ENCODE data around the gene AURKAIP1.
"Not testable (repeated sequence)": the region's sequence is repeated elsewhere in the genome, so short reads cannot be mapped to it uniquely, and the experiment has no call there.

Gene AURKAIP1

DNA sequence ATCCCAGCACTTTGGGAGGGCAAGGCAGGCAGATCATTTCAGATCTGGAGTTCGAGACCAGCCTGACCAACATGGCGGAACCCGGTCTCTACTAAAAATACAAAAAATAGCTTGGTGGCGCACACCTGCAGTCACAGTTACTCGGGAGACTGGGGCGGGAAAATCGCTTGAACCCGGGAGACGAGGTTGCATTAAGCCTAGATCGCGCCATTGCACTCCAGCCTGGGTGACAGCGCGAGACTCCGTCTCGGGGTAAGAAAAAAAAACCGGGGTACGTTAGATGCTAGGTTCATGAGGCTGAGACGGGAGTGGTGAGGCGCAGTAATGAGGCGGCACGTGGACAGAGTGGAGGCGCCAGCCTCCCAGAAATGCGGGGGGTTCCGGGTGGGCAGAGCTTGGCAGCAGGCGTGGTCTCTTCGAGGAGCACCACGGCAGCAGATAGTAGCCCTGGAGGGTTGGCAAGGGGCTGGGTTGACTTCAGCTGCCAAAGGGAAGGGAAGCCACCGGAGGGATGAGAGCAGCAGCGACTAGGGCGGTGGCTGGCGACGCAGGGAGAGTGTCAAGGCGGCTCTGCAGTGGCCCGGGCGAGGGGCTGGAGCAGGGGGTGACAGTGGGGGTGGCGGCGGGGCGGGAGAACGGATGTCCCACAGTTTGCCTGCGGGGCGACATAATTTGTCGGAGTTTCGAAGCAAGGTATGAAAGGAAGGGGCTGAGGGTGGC, 31.3 kb upstream of the AURKAIP1 start:
- DNase-seq, result no peak

- DNase-seq, result no peak
Observed at GRCh38 chr1:1403653-1404052, 28.6 kb upstream of the AURKAIP1 start.

DNA sequence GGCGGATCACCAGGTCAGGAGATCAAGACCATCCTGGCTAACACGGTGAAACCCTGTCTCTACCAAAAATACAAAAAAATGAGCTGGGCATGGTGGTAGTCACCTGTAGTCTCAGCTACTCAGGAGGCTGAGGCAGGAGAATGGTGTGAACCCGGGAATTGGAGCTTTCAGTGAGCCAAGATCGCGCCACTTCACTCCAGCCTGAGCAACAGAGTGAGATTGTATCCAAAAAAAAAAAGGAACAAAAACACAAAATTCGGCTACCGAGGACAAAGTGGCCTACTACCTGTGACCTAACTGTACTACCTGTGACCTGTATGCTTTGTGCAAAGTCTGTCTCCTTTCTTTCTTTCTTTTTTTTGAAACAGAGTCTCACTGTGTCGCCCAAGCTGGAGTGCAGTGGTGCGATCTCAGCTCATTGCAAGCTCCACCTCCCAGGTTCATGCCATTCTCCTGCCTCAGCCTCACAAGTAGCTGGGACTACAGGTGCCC, 27.9 kb upstream of the AURKAIP1 start:
- DNase-seq, result not testable (repeated sequence)

DNA sequence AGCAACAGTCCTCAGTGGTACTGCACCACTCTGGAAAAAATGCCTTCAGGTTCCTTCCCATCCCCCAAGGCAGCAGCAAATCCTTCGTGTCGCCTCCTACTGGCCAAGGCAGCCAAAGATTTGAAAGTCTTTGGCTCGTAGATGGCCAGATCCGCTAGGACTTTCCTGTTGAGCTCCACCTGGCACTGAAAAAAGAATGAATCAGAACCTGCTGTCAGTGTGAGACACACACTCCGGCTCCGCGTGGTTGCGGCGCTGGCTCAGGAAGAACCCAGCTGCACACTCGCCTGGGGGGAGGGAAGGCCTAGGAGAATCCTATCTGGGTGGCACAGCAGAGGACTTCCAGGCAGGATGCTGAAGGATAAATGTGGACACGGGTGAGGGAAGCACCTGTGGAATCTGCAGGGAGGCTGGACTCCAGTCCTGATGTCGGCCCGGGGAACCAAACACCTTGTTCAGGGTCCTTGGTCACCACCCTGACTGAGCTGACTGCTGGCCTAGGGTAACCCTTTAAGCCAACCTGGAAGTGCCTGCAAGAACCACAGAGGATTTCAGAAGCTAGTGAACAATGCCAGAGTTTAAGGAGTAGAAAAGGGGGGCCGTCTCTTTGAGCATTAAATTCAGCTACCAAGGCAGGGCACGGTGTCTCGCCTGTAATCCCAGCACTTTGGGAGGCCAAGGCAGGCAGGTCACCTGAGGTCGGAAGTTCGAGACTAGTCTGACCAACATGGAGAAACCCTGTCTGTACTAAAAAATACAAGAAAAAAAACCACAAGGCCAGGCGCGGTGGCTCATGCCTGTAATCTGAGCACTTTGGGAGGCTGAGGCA, 27.3 kb upstream of the AURKAIP1 start:
- DNase-seq, result no peak

- no peak for DNase-seq
Observed at GRCh38 chr1:1401457-1402010, 26.5 kb upstream of the AURKAIP1 start.

- DNase-seq, result no peak
Observed at GRCh38 chr1:1400576-1401456, 25.8 kb upstream of the AURKAIP1 start.

DNA sequence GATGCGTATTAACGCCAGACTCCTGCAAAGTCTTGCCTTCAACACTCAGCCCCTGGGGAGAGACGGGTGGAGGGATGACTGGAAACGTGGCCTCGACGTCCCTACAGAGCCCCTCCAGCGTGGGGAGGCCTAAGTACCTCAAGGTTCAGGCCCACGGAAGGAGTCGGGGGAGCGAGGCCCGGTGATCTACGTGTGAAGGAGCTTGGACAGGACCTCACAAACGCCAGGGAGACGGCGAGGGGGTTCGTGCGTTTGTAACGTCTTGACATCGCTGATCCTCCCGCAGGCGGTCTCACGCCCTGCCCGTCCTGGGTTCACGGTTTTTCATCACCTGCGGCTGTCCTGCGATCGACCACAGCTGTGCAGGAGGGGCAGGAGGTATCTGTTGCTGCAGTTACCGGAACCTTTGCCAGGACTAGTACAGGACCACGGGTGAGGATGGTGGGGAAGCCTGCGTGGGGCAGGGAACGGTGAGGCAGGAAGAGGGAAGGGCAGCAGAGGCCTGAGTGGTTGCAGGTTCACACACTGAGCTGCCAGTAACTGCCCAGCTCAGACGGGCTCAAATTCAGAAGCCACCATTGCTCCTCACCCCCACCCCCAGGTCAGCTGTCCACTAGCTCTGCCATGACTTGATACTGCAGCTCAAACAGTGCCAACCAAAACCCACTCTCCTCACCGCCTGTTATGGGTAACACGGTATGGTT, 25.0 kb upstream of the AURKAIP1 start:
- DNase-seq, result no peak

GRCh38 chr1:1399187-1399871, 24.3 kb upstream of the AURKAIP1 start, which contains the start of gene CCNL2:
Gene CCNL2 (minus strand): TSS chr1:1399335. CDS start chr1:1399306, 29 bp downstream.
- DNase-seq, result peak; percentile 96 to 98

DNA sequence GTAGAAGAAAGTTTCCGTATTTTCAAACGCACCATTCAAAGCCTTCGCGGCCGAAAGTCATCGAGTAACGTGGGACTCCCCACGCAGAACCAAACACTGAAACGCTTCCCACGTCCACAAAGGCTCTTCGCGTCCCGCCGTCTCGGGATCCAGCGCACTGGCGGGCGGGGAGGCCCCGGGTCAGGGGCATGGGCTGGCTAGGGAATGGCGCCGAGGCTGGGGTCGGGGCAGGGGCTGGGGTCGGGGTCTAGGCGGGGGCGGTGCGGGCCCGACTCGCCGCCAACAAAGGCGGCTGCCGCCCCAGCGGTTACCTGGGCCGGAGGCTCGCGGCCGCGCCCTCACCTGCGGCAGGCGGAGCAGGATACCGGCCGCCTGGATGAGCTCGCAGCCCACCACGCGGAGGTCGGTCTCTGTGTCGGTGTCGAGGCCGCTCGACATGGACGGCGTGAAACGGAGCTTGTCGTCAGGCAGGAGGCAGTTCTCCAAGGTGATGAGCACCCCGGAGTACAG, 23.7 kb upstream of the AURKAIP1 start:
- DNase-seq, result no peak

- DNase-seq, result no peak
Observed at GRCh38 chr1:1397839-1398523, 23.0 kb upstream of the AURKAIP1 start.

DNA sequence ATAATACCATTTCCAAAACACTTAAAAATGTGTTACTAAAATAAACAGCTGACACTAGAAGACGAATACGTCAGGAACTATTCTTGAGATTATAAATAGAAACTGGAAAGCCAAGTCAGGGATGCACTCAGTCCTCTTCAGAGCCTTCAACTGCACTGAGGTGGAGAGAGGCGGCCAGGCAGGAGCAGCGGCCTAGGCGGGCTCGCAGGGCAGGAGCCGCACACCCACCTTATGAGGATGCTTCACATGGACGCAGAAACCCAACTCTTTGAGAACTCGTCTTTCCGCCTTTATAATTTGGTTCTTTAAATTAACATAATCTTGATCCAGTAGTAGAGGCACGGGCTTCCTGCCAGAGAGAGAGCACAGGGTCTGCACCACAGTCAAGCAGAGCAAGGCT, 20.2 kb upstream of the AURKAIP1 start:
- no peak for DNase-seq

GRCh38 chr1:1394116-1394515, 19.1 kb upstream of the AURKAIP1 start:
- DNase-seq, result no peak

DNA sequence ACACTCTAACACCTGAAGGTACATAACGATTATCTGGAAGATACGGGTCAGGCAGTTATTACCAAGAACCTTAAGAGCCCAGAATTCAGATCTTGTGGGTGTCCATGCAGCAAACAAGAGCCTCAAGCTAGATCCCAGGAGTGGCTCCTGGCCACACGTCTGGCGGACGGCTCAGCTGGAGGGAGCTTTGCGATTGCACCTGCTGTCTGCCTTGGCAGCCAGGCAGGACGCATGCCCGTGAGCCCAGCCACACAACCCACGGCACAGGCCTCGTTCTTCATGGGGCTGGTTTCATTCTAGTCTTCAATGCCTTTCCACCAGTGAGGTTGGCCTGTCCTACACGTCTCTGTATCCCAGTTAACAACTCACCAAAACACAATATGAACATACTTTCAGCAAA, 18.4 kb upstream of the AURKAIP1 start:
- no peak for DNase-seq

- DNase-seq, result no peak
Observed at GRCh38 chr1:1393014-1393413, 18.0 kb upstream of the AURKAIP1 start.

GRCh38 chr1:1391225-1391624, 16.2 kb upstream of the AURKAIP1 start:
- no peak for DNase-seq

- DNase-seq, result no peak
Observed at GRCh38 chr1:1390675-1391074, 15.7 kb upstream of the AURKAIP1 start.

- no peak for DNase-seq
Observed at GRCh38 chr1:1388078-1388472, 13.1 kb upstream of the AURKAIP1 start.

GRCh38 chr1:1387098-1388077, 12.4 kb upstream of the AURKAIP1 start:
- DNase-seq, result no peak

DNA sequence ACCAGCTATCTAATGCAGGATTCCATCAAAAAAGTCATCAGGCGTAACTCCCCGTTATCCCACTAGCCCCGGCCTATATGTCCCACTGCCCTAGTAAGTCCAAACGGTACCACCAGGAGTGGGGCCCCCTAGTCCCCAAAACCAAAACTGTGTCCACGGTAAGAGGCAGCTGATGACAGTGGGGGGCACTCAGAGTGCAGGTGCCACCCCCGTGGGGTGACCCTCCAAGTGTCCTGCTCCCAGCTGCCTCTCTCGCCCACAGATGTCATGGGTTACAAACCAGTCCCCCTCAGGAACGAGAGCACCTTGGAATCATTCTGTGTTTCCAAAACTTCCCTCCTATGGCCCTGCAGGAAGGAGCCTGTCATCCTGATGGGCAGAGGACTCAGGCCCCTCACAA, 10.9 kb upstream of the AURKAIP1 start:
- DNase-seq, result no peak
